ENCODE data around the gene CACNA2D3.

The CACNA2D3 gene

DNA sequence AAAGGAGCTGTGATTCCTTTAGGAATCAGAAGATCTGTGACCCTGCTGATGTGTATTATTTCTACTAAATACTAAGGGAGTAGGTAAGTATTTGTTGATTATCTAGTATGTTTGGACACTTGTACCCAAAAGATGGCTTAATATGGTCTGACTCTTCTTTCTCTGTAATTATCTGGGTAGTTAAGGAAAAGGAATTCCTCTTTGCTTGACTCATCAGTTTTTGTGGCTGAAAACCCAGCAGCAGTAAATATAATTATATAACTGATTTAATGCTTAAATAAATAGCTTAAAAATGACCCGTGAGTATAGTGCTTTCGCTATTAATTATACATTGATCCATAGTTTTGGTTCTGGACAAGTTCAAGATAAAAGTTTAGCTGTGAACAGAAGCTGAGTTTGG, 649.7 kb downstream of the CACNA2D3 start:
- no peak for DNase-seq

DNA sequence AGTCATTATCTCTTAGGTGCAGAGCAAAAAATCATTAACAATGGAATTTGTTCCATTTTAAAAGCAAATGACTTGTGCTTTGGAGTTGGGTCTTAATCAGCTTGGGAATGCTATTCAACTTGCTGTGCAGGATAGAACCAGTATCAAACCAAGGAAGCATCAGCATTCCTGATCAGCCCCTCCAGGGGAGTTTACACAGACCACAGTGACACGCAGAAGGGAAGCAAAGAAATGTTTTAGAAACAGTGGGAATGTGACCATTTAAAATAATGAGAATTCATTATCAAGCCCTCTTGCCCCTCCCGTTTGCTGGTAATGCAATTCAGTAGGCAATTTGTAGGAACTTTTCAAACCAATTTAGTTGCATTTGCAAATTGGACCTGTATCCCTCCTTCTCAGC, 650.4 kb downstream of the CACNA2D3 start:
- no peak for DNase-seq

DNA sequence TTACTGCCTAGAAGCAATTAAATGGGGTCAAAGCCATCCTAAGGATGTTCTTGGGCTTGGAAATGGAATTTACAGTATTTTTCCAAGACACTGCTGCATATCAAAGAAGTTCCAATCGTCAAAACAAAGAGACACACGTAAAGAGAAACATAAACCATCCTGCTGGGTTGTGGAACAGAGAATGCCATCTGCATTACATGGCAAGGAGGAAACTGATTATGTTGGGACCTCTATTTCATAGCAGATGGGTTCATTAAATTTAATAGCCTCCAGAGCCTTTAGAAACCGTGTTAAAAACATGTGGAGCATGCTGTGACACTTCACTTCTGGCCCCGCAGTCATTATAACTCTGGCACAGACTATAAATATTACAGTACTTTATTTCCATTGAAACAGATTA, 650.9 kb downstream of the CACNA2D3 start:
- DNase-seq = no peak

DNA sequence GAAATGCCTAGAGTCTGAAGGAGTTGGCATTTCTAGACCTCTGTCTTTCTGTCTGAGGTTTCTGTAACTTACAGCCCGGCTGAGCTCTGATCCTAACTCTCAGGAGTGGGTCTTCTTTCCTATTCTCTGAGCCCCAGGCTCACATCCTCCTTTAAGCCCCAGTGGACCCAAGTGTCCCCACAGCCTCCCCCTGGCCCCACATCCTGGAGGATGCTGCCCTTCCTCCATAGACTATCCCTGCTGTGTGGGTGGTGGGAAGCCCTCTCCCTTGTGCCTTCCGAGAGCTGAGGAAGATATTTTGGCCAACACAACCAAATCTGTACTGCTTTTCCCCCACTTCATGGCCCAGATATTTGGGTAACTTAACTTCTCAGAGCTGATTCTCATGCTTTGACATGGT, 654.2 kb downstream of the CACNA2D3 start:
- DNase-seq = no peak

DNA sequence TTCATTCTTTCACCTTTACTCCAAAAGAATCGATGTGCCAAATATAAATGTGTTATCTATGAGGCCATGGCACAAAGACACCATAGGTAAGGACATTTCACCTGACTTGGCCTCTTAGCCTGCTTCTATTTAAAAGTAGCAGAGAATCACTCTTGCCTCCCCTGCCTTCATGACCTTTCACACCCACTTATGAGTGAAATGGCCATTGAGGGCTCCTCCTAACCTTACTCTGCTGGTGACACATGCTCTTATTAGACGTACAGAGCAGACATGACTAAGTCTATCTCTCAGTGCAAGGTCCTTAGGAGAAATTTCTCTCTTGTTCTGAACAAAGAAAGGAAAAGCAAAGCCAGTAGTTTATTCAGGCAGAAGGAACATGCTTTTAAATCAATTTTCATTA, 654.8 kb downstream of the CACNA2D3 start:
- no peak for DNase-seq

DNA sequence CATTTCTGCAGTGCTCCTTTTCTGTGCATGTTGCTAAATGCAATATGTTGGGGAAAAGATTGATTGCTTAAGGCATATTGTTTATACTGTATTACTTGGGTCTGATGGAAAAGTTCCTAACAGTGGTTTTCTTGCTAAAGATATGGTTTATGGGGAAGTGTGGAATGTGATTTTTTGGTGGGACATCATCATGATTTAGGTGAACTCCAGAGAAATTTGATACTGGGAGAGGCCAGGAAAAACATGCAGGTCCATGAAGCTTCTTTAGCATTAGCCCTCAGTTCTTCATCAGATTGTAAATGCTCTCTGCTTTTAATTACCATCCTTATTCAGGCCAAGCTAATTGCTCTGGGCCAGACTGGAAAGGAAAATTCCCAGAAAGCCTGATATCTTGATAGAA, 658.0 kb downstream of the CACNA2D3 start:
- no peak for DNase-seq

DNA sequence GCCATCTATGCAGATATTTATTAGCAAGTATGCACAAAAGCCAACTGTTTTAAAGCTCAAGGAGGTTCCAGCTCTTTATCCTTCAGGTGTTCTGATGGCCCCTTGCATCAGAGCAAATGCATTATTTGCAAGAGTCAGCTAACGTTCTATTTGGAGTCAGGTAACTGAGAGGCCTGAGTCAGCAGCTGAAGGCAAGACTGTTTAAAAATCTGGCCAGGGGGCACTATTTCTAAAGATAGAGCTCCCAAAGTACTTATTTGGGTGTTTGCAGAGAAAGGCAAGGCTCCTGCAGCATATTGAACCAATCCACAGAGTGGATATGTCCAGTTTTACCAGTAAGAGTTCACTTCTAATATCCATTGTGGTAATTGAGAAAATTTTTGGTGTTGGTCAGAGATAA, 659.4 kb downstream of the CACNA2D3 start:
- no peak for DNase-seq

DNA sequence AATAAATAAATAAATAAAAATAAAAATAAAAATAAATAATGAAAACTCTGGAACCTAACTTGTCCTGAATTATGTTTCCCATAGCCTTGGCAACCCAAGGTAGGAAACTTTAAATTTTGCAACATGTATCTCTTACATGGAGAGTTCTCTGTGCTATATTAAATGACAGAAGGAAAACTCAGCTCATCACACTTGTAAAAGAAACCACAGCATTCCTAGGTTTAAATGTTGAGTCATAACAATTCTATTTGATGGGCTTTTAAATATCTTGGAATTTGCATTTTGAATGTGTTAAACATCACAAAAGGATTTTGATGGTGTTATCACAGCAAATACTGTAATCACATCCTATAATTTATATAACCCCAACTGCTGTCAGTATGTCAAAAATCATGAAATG, 661.3 kb downstream of the CACNA2D3 start:
- DNase-seq = no peak

DNA sequence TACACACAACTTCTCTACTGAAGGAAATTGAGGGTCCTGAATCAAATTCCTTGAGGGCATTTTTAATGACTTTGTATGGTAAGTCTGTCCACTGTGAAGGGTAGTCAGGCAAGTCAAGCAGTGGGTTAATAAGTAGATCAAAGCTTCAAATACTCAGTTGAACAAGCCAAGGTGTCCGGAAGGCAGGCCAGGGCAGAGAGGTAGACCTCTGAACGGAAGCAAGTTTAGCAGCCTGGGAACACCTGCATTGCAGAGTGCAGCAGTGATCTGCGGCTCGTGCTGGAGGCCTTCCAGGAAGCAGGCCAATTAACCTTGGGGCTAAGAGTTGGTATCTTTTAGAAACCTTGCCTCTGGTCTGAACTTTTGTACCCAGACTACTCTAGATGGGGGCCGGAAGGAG, 661.7 kb downstream of the CACNA2D3 start:
- DNase-seq = no peak

DNA sequence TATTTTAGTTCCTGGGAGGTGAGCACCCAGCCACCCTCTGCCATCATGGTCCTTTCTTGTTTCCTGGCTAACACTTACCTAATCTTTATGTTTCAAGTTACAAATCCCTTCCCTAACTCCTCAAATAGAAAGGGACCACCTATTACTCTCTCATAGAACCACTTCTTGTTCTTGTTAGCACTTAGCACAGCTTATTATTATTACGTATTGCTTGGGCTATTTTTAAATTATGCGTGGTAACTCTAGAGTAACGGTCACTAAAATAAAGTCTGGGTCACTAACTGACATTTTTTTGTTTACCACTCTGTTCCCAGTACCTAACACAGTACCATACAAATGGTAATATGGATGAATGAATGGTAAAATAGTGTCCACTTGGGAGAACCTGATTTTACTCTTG, 663.6 kb downstream of the CACNA2D3 start:
- DNase-seq = no peak

DNA sequence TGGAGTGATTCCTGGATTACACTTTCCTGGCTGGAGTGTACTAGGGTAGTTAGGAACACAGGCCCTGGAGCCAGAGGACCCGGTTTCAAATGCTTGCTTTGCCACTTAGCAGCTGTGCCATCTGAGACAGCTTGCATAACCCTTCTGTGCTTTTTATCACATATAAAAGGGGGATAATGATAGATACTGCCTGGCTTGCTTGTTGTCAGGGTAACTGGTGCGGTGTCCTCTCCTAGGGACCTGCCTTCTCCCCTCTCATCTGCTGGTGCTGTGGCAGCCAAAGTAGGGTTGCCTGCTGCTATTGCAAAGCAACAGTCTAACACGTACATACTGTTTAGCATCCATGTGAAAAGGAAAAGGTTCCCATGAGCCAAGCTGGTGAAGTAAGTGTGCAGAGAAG, 667.7 kb downstream of the CACNA2D3 start:
- DNase-seq = no peak

DNA sequence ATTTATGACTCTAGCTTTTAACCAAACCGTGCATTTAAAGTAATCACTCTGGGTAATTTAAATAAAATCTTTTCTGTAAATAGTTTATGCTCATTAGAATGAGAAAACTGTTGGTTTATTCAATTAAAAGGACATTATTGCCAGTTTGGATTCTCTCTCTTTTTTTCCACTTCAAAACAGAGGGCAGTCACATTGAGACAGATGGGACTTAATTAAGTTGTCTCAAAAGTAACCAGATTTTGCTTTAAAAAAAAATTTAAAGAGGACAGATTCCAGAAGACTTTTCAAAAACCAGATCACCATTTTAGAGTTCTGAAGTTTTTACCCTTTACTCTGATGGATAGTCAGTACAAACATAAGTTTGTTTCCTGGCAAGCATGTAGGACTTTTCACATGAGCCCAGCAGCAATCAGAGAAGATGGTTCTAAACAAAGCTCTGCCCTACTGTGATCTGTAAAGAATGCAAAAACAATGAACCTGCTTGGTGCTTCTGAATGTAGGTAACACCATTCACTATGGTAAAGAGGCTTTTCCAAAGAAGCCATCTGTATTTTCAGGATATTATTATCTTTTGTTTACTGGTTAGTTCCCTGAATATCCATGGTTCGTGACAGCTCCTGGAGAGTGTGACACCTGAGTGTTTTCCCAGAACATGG, 669.3 kb downstream of the CACNA2D3 start:
- no peak for DNase-seq

DNA sequence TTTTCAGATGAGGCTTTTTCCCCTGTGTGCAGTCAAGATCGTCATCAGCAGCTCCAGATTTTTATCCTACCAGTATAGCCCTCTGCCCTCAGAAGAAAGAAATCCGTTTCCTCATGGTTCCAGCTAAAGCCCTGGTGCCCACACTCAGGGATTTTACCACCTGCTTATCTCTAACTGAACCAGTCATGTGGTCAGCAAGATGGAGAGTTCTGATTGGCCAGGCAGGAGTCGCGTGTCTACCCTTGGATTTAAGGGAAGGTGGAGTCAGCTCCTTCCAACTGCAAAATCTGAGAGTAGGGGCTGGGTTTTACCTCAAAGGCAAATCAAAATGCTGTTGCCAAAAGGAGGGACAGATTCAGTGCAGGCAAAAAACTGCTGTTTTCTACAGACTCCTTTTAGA, 670.2 kb downstream of the CACNA2D3 start:
- no peak for DNase-seq

DNA sequence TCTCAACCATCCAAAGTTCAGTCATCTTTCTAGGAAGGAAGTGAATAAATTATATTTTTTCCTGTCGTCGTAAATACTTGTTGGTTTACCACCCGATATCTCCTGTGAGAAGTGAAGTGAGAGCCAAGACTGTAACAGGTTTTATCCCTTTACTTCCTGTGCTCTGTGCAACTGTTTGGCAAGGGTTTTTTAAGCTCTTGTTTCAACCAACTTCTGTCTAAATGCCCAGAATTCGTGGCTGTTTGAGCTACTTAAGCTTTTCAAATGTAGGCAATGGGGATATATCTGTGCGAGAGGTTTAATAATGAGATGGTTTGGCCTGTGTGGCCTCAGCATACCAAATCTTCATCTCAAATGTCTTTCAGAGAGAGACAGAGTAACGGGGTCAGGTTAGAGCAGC, 670.8 kb downstream of the CACNA2D3 start:
- no peak for DNase-seq

DNA sequence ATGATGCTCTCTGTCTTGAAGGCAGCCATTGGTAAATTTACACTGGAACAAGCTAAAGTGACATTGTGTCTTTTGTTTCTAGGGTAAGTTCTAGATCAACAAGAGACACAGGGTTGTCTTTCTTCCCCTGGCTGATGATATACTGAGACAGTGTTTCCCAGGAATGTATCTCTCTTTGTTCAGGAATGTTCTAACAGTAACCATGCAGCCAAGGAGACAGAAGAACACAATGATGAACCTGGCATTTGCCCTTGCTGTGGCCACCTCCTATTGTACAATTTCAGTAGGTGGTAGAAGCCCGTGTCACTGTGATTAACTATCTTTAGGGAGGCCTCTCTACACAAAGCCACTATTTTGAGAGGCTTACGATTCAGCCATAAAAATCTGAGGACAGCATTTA, 674.8 kb downstream of the CACNA2D3 start:
- DNase-seq = no peak

DNA sequence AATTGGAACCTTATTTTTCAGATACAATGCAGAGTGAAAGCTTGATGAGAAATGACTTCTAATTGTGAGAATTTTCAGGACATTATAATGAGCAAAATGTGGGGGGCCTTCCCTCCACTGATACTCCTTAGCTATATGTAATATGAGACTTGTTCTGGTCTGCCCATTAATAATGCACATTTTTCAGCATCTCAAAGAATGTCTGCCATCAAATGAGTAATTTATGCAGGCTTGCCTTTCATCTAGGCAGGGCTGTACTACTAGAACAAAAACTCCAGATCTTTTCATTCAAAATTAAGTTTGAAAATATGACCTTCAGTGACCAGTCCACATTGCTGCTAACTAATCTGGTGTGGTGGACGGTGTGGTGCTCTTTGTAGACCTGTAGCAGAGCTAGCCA, 678.1 kb downstream of the CACNA2D3 start:
- no peak for DNase-seq

DNA sequence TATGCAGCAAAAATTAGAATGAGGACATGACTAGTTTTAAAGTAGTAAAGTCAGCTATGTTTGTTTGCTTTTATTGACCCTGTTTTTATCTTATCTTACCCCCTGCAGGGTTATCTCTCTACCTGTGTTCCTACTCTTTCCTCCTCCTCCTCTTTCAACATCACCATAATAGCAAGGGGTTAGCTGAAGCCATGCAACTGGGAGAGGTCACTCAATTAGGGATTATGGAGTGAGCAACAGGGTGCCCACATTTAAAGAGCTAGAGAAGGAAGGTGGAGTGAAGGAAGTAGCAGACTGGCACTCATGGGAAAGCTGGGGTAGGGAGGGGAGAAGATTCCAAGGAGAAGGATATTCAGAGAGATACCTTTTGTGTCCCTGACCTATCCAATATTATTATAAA, 679.6 kb downstream of the CACNA2D3 start:
- no peak for DNase-seq

DNA sequence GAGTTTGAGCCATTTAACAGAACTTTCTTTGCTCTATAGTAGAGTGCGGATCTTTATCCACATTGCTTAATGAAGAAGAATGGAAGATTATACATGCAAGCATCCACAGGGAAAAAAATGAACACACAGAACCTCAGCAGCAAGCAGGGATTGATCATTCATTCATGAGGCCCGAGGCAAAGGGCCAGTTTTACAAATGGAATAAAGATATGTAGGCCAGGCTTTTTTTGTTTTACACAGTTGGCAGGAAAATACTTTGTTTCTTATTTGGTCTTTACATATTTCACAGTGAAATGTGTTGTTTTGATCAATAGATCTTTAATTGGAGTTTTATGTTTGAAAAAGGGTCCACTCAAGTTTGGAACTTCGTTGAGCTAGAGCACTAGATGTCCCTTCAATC, 688.0 kb downstream of the CACNA2D3 start:
- no peak for DNase-seq

DNA sequence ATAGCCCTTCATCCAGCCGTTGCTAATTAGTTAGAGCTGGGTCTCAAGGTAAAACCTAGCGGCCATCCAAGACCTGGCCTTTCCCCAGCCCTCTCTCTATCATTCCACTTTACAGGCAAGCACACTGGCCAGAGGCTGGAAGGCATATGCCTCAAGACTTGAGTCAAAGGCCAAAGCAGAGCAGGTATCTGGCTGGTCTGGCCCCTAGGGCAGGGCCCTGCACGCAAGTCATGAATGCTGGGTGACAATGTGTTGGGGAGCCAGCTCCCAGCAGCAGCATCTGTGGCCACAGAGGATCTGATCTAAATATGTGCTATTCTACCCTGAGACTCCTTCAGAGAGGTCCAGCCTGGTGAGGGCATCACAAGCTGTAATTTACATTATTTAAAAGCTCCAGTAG, 691.9 kb downstream of the CACNA2D3 start:
- no peak for DNase-seq

DNA sequence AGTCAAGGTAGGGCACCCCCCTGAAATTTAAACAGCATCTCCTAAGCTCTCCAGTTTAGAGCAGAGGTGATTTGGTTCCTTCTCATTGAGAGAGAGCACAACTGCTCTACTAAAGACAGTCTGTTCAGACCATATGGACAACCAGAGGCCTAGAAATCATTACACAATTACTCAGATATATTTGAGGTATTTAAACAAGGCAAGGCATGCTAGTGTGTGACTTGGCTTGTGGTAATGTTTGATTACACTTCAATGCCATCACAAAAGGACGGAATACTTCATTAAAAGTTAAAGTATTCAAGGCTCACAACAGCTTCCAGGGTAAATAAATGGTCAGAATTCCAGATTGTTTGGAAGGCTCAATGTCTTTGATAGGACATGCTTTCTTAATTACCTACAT, 695.3 kb downstream of the CACNA2D3 start:
- no peak for DNase-seq

DNA sequence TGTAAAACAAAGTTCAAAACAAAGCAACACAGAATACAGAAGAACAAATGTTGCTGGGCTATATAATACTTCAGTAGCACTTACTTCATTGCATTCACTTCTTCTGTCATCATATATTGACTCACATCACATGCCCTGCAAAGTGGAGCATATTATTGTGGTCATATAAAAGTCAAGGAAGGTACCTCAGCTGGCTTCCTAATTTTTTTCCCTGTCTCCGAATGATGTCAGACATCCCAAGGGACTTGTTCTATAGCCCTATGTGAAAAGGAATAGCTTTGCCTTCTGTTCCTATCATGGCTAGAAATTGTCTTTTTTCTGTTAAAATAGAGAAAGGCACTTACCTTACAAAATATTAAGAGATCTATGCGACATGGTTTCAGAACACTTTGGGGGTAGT, 696.1 kb downstream of the CACNA2D3 start:
- DNase-seq = no peak

DNA sequence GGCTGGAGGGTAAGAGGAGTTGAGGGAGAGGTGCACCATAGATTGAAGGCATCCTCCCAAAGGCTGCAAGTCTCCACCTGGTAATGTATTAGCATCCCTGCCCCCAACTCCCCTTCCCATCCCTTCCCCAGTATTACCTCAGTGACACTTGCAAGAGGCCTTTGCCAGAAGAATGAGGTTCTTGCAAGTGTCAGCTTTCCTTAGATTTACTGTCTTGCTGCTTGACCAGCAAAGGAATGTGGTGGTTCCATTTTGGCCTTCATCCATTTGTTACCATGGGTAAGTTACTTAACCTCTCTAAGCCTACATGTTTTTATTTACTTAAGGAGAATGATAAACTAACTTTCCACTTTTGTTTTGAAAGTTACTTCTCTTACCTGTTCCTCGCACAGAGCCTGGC, 696.6 kb downstream of the CACNA2D3 start:
- DNase-seq = no peak

DNA sequence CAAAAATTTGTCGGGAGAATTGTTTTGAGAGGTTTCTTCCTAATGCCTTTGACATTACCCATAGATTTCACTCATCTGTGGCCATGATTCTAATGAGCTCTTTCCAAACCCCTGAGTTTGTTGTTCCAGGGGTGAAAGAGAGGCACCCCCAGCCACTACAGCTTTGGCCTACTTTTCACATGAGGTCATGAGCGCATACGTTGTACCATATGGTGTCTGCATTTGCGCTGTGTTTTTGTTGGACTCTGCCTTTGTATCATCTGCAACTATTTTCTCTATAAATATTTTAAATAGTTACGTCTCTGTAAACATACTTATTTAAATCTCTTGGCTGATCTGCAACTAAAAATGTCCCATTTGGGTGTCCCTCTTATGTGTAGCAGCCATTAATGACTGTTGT, 697.6 kb downstream of the CACNA2D3 start:
- no peak for DNase-seq

DNA sequence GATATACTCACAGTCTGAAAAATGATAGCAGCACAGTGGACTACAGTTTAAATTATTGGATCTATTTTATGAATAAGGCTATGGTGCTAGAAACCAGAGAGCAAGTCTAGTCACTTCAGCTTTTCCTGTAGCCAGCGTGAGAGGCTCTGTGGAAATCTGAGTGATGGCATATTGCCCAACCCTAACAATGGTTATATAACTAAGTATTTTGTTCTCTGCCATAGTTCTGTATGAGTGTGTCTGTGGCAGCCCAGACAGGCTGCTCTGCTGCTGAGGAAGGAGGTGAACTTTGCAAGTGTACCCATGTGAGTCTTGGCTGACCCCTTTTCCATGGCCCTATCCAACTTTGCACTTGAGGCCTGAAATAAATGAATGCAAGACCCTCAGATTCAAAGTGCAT, 699.9 kb downstream of the CACNA2D3 start:
- DNase-seq = no peak

DNA sequence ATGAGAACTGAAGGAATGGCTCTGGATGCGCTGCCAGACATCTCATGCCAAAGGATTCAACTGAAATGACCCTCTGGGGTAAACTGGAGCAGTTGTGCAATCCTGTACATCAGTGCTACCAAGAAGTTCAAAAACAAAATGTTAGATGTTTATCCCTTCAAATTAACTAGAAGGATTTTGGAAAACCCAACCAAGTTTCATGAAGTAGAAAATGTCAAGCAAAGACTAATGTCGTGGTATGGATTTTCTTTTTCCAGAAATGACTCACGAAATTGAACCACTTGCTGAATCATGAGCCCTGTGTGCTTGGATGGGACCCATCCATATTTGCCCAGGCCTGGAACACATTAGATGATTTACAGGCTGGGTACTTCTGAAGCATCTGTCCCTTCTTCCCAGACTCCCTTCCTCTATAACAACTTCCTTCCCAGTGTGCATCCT, 703.9 kb downstream of the CACNA2D3 start:
- DNase-seq = no peak

All from NCI-H146 (cell line).